ENCODE results near the gene MMP24. TPM values are rescaled to one million over a fixed set of nuclear protein-coding genes. Genes with fewer than 3 reads are reported as not detected.
A peak's percentile ranks its signal among the peaks of the same experiment; 100 is the strongest.

MMP24 gene
- total RNA-seq, 2 donors from 2014 or later: 0.96 to 1.7 TPM

- H3K27ac ChIP-seq: no peak overlapping the region
- no peaks in the 10 kb centered on the region for H3K27me3 ChIP-seq (replicated peaks; ENCODE audit: insufficient read depth)
- DNase-seq (ENCODE audit: low spot score): no peak
- intact Hi-C loops (cut with DNase I): no loop called here
- TF ChIP-seq POLR2A (IDR thresholded peaks at IDR 0.05) (no peak), POLR2AphosphoS5 (IDR thresholded peaks at IDR 0.05) (peak; percentile 27), CTCF (IDR thresholded peaks at IDR 0.05) (no peak)
- 75% methylated on average over 12 of the region's 12 CpGs for WGBS
- H3K36me3 ChIP-seq: no peaks in the 10 kb centered on the region
- H3K4me3 ChIP-seq: no peak overlapping the region
- no peaks in the 10 kb centered on the region for H3K4me1 ChIP-seq (replicated peaks)
- no peaks in the 10 kb centered on the region for H3K9me3 ChIP-seq
Observed at GRCh38 chr20:35215066-35215956, 11.2 kb upstream of the MMP24 start.

- intact Hi-C loops (cut with DNase I): no loop called here
Observed at GRCh38 chr20:35216541-35216940, 9.9 kb upstream of the MMP24 start.

GRCh38 chr20:35223941-35224340, 2.5 kb upstream of the MMP24 start:
- Histone ChIP-seq H3K9me3 (no peaks in the 10 kb centered on the region), H3K27ac (no peak overlapping the region), H3K36me3 (no peaks in the 10 kb centered on the region), H3K4me3 (no peak overlapping the region), H3K4me1 (replicated peaks) (no peaks in the 10 kb centered on the region), H3K27me3 (replicated peaks; ENCODE audit: insufficient read depth) (no peaks in the 10 kb centered on the region)
- intact Hi-C loops (cut with DNase I): no loop called here
- no peak for DNase-seq (ENCODE audit: low spot score)
- 90% methylated on average over 5 of the region's 5 CpGs for WGBS
- no peak for TF ChIP-seq POLR2AphosphoS5 (IDR thresholded peaks at IDR 0.05)
- no peak for TF ChIP-seq CTCF (IDR thresholded peaks at IDR 0.05)
- TF ChIP-seq POLR2A (IDR thresholded peaks at IDR 0.05): no peak

More at GRCh38 chr20:35216541-35216940, 9.9 kb upstream of the MMP24 start:
- H3K9me3 ChIP-seq: no peaks in the 10 kb centered on the region
- no peaks in the 10 kb centered on the region for H3K27me3 ChIP-seq (replicated peaks; ENCODE audit: insufficient read depth)
- no peak overlapping the region for H3K4me3 ChIP-seq
- H3K4me1 ChIP-seq (replicated peaks): no peaks in the 10 kb centered on the region
- TF ChIP-seq POLR2A (IDR thresholded peaks at IDR 0.05) (no peak), POLR2AphosphoS5 (IDR thresholded peaks at IDR 0.05) (no peak), CTCF (IDR thresholded peaks at IDR 0.05) (no peak)
- no peak for DNase-seq (ENCODE audit: low spot score)
- no peaks in the 10 kb centered on the region for H3K36me3 ChIP-seq
- WGBS: 93% methylated on average over 5 of the region's 5 CpGs
- no peak overlapping the region for H3K27ac ChIP-seq

GRCh38 chr20:35224536-35224935, 2.0 kb upstream of the MMP24 start:
- whole genome bisulfite sequencing: 91% methylated on average over 5 of the region's 5 CpGs
- TF ChIP-seq CTCF (IDR thresholded peaks at IDR 0.05): no peak
- no peak for TF ChIP-seq POLR2A (IDR thresholded peaks at IDR 0.05)
- TF ChIP-seq POLR2AphosphoS5 (IDR thresholded peaks at IDR 0.05): no peak
- Histone ChIP-seq H3K4me1 (replicated peaks) (no peaks in the 10 kb centered on the region), H3K9me3 (no peaks in the 10 kb centered on the region), H3K27ac (no peak overlapping the region), H3K27me3 (replicated peaks; ENCODE audit: insufficient read depth) (no peaks in the 10 kb centered on the region), H3K4me3 (no peak overlapping the region), H3K36me3 (no peaks in the 10 kb centered on the region)
- no peak for DNase-seq (ENCODE audit: low spot score)
- intact Hi-C loops (cut with DNase I): no loop called here

Measured in prostate gland (tissue), 2 donors.